SK-MEL-5 (cell line): Measurements from ENCODE around the gene KCNIP1. TPM values are rescaled to one million over a fixed set of nuclear protein-coding genes. Genes with fewer than 3 reads are reported as not detected.

Experiments
- DNase-seq: peaks from one replicate; pipeline ENCODE4 v3.0.0-alpha.2; 2016; ENCODE audit warnings: low read depth, low spot score
- in situ Hi-C: cut with HindIII; loops from 2 replicates; pipeline ENCODE4 v1.10.0; 2016; ENCODE audit warnings: low sequenced_read_pairs, high pct_unique_total_duplicates, low pct_unique_long_range_greater_than_20kb
- total RNA-seq: library from RNA; depleted of rRNA; stranded (reverse); fragments of >200 nt; shearing (Covaris generic); gene quantifications from 2 replicates; pipeline ENCODE4 v1.2.3, GENCODE V29; 2014

KCNIP1 gene
- total RNA-seq, 1 experiment from 2014 or later: not detected

- no peak for DNase-seq
- in situ Hi-C loops: no loop called here
These were observed 6.3 kb upstream of the KCNIP1 start for GRCh38 chr5:170497311-170498038.

- no peak for DNase-seq
- in situ Hi-C loops: no loop called here
These were observed 4.9 kb upstream of the KCNIP1 start for GRCh38 chr5:170498811-170499351.

- no peak for DNase-seq
These were observed 4.2 kb upstream of the KCNIP1 start for GRCh38 chr5:170499621-170500020.

GRCh38 chr5:170501361-170501760, 2.5 kb upstream of the KCNIP1 start:
- in situ Hi-C loops: no loop called here
- no peak for DNase-seq

More at GRCh38 chr5:170499621-170500020, 4.2 kb upstream of the KCNIP1 start:
- in situ Hi-C loops: no loop called here

GRCh38 chr5:170501931-170502330, 1.9 kb upstream of the KCNIP1 start:
- DNase-seq: no peak
- in situ Hi-C loops: no loop called here

GRCh38 chr5:170504616-170505266, 921 bp downstream of the KCNIP1 start:
- DNase-seq: no peak
- in situ Hi-C loops: no loop called here

- in situ Hi-C loops: no loop called here
- DNase-seq: no peak
These were observed 4.2 kb downstream of the KCNIP1 start for GRCh38 chr5:170508036-170508435.

GRCh38 chr5:170508660-170509347, 5.0 kb downstream of the KCNIP1 start:
- in situ Hi-C loops: no loop called here
- no peak for DNase-seq

- in situ Hi-C loops: no loop called here
- no peak for DNase-seq
These were observed 5.5 kb downstream of the KCNIP1 start for GRCh38 chr5:170509348-170509660.

GRCh38 chr5:170510126-170510525, 6.3 kb downstream of the KCNIP1 start:
- in situ Hi-C loops: no loop called here

GRCh38 chr5:170510559-170510958, 6.7 kb downstream of the KCNIP1 start:
- in situ Hi-C loops: no loop called here
- DNase-seq: no peak

More at GRCh38 chr5:170510126-170510525, 6.3 kb downstream of the KCNIP1 start:
- DNase-seq: no peak

- in situ Hi-C loops: no loop called here
- DNase-seq: no peak
These were observed 7.9 kb downstream of the KCNIP1 start for GRCh38 chr5:170511551-170512258.

GRCh38 chr5:170513856-170514525, 10.2 kb downstream of the KCNIP1 start:
- DNase-seq: no peak
- in situ Hi-C loops: no loop called here

- DNase-seq: no peak
- in situ Hi-C loops: no loop called here
These were observed 13.6 kb downstream of the KCNIP1 start for GRCh38 chr5:170517411-170517810.

- DNase-seq: no peak
- in situ Hi-C loops: no loop called here
These were observed 14.5 kb downstream of the KCNIP1 start for GRCh38 chr5:170518277-170518676.

- in situ Hi-C loops: no loop called here
- no peak for DNase-seq
These were observed 15.7 kb downstream of the KCNIP1 start for GRCh38 chr5:170519549-170519948.

GRCh38 chr5:170520372-170520771, 16.6 kb downstream of the KCNIP1 start:
- no peak for DNase-seq
- in situ Hi-C loops: no loop called here
